HEK293 (cell line): ENCODE results near the gene TEX52.

Experiments used
- GFI1B ChIP-seq: fragments of 450-650 bp; formaldehyde crosslinking; IDR thresholded peaks from 2 replicates; pipeline ENCODE4 v1.5.1; 2016; ENCODE audit warnings: missing biosample characterization, missing genetic modification characterization
- GLI4 ChIP-seq: fragments of 450-650 bp; formaldehyde crosslinking; IDR thresholded peaks from 2 replicates; pipeline ENCODE4 v1.5.1; 2016; ENCODE audit warnings: missing biosample characterization, missing genetic modification characterization
- HOXD13 ChIP-seq: sonication (generic); formaldehyde crosslinking; IDR thresholded peaks from 2 replicates; pipeline ENCODE4 v1.8.0; 2022; ENCODE audit warnings: missing genetic modification reagents, borderline replicate concordance
- KLF16 ChIP-seq: fragments of 450-650 bp; formaldehyde crosslinking; IDR thresholded peaks from 2 replicates; pipeline ENCODE4 v1.5.1; 2017; ENCODE audit warnings: missing biosample characterization, missing genetic modification characterization
- MEIS1 ChIP-seq: sonication (generic); formaldehyde crosslinking; IDR thresholded peaks from 2 replicates; pipeline ENCODE4 v1.8.1; 2022; ENCODE audit warnings: missing genetic modification reagents, mild to moderate bottlenecking, borderline replicate concordance
- MYNN ChIP-seq: fragments of 450-650 bp; formaldehyde crosslinking; IDR thresholded peaks from 2 replicates; pipeline ENCODE4 v1.5.1; 2016; ENCODE audit warnings: missing biosample characterization, missing genetic modification characterization, borderline replicate concordance
- PBX3 ChIP-seq: sonication (generic); formaldehyde crosslinking; IDR thresholded peaks from 2 replicates; pipeline ENCODE4 v1.8.1; 2022; ENCODE audit warnings: mild to moderate bottlenecking, moderate library complexity, missing genetic modification reagents
- PRDM1 ChIP-seq: fragments of 450-650 bp; formaldehyde crosslinking; IDR thresholded peaks from 2 replicates; pipeline ENCODE4; 2016; ENCODE audit warnings: missing biosample characterization, missing genetic modification characterization
- TRIM28 ChIP-seq: IDR thresholded peaks from 2 replicates; pipeline ENCODE4 v1.6.1; 2011; ENCODE audit warnings: low read length, control low read depth, borderline replicate concordance
- ZBTB10 ChIP-seq: fragments of 450-650 bp; formaldehyde crosslinking; IDR thresholded peaks from 2 replicates; pipeline ENCODE4 v1.5.1; 2016; ENCODE audit warnings: missing biosample characterization, missing genetic modification characterization
- ZBTB21 ChIP-seq: fragments of 450-650 bp; formaldehyde crosslinking; IDR thresholded peaks from 2 replicates; pipeline ENCODE4 v1.5.1; 2017; ENCODE audit warnings: missing biosample characterization, missing genetic modification characterization
- ZNF146 ChIP-seq: fragments of 450-650 bp; formaldehyde crosslinking; IDR thresholded peaks from 2 replicates; pipeline ENCODE4 v1.5.1; 2016; ENCODE audit warnings: missing biosample characterization, missing genetic modification characterization
- ZNF155 ChIP-seq: fragments of 450-650 bp; formaldehyde crosslinking; IDR thresholded peaks from 2 replicates; pipeline ENCODE4 v1.5.1; 2016; ENCODE audit warnings: missing biosample characterization, missing genetic modification characterization
- ZNF223 ChIP-seq: fragments of 450-650 bp; formaldehyde crosslinking; IDR thresholded peaks from 2 replicates; pipeline ENCODE4 v1.5.1; 2016; ENCODE audit warnings: missing biosample characterization, missing genetic modification characterization
- ZNF280D ChIP-seq: fragments of 450-650 bp; formaldehyde crosslinking; IDR thresholded peaks from 2 replicates; pipeline ENCODE4 v1.5.1; 2016; ENCODE audit warnings: missing biosample characterization, missing genetic modification characterization
- ZNF362 ChIP-seq: fragments of 450-650 bp; formaldehyde crosslinking; IDR thresholded peaks from 2 replicates; pipeline ENCODE4 v1.5.1; 2016; ENCODE audit warnings: missing biosample characterization, missing genetic modification characterization
- ZNF423 ChIP-seq: fragments of 450-650 bp; formaldehyde crosslinking; IDR thresholded peaks from 2 replicates; pipeline ENCODE4 v1.5.1; 2016; ENCODE audit warnings: missing biosample characterization, missing genetic modification characterization
- ZNF449 ChIP-seq: fragments of 450-650 bp; formaldehyde crosslinking; IDR thresholded peaks from 2 replicates; pipeline ENCODE4 v1.5.1; 2017; ENCODE audit warnings: missing biosample characterization, mild to moderate bottlenecking, missing genetic modification characterization, moderate library complexity
- ZNF488 ChIP-seq: fragments of 450-650 bp; formaldehyde crosslinking; IDR thresholded peaks from 2 replicates; pipeline ENCODE4 v1.5.1; 2016; ENCODE audit warnings: missing biosample characterization, missing genetic modification characterization
- ZNF623 ChIP-seq: fragments of 450-650 bp; formaldehyde crosslinking; IDR thresholded peaks from 2 replicates; pipeline ENCODE4 v1.5.1; 2016; ENCODE audit warnings: missing biosample characterization, missing genetic modification characterization
- ZNF629 ChIP-seq: fragments of 450-650 bp; formaldehyde crosslinking; IDR thresholded peaks from 2 replicates; pipeline ENCODE4 v1.5.1; 2017; ENCODE audit warnings: missing biosample characterization, missing genetic modification characterization
- ZNF777 ChIP-seq: fragments of 450-650 bp; formaldehyde crosslinking; IDR thresholded peaks from 2 replicates; pipeline ENCODE4 v1.5.1; 2017; ENCODE audit warnings: missing biosample characterization, missing genetic modification characterization, borderline replicate concordance
- ZNF830 ChIP-seq: fragments of 450-650 bp; IDR thresholded peaks from 2 replicates; pipeline ENCODE4 v1.5.0; 2018; ENCODE audit warnings: missing biosample characterization, missing genetic modification characterization, low read depth, mild to moderate bottlenecking, moderate library complexity
- ZNF843 ChIP-seq: fragments of 450-650 bp; formaldehyde crosslinking; IDR thresholded peaks from 2 replicates; pipeline ENCODE4 v1.5.1; 2016; ENCODE audit warnings: missing biosample characterization, missing genetic modification characterization
- ZSCAN18 ChIP-seq: fragments of 450-650 bp; formaldehyde crosslinking; IDR thresholded peaks from 2 replicates; pipeline ENCODE4 v1.5.1; 2016; ENCODE audit warnings: missing biosample characterization, missing genetic modification characterization
- ZSCAN5A ChIP-seq: fragments of 450-650 bp; formaldehyde crosslinking; IDR thresholded peaks from 2 replicates; pipeline ENCODE4 v1.5.1; 2016; ENCODE audit warnings: missing biosample characterization, missing genetic modification characterization

Gene TEX52

GRCh38 chr12:2876431-2877046, 19.7 kb upstream of the TEX52 start (continued):
- TF ChIP-seq ZNF423 (tag by site-specific recombination) (no peak), ZBTB10 (no peak), GFI1B (tag by site-specific recombination) (0 out of 2 replicates have a peak, but pooled peaks have one; percentile 11), ZNF830 (tag by site-specific recombination) (no peak), MEIS1 (CRISPR knock-in tag) (no peak), ZNF777 (no peak), ZNF223 (tag by site-specific recombination) (no peak), PRDM1 (tag by site-specific recombination) (peak; percentile 78), ZNF623 (tag by site-specific recombination) (no peak), ZNF629 (no peak), ZNF362 (no peak), ZSCAN18 (no peak), KLF16 (no peak), TRIM28 (no peak), PBX3 (CRISPR knock-in tag) (no peak), ZNF146 (tag by site-specific recombination) (no peak), ZNF155 (tag by site-specific recombination) (no peak), HOXD13 (CRISPR knock-in tag) (no peak), ZNF488 (no peak), ZNF449 (tag by site-specific recombination) (no peak), ZBTB21 (no peak), ZNF280D (tag by site-specific recombination) (no peak), MYNN (tag by site-specific recombination) (no peak), ZSCAN5A (tag by site-specific recombination) (0 out of 2 replicates have a peak, but pooled peaks have one; percentile 41), ZNF843 (tag by site-specific recombination) (no peak), GLI4 (no peak)
